GM19193 (cell line): Measurements from ENCODE around the gene NPW.
A peak's percentile ranks its signal among the peaks of the same experiment; 100 is the strongest.

Source experiments
- POLR2A ChIP-seq: IDR thresholded peaks from 4 replicates; pipeline ENCODE4 v1.6.1; 2011; ENCODE audit not compliant: insufficient read depth, insufficient read length; ENCODE audit errors: extremely low read depth

The NPW gene

DNA sequence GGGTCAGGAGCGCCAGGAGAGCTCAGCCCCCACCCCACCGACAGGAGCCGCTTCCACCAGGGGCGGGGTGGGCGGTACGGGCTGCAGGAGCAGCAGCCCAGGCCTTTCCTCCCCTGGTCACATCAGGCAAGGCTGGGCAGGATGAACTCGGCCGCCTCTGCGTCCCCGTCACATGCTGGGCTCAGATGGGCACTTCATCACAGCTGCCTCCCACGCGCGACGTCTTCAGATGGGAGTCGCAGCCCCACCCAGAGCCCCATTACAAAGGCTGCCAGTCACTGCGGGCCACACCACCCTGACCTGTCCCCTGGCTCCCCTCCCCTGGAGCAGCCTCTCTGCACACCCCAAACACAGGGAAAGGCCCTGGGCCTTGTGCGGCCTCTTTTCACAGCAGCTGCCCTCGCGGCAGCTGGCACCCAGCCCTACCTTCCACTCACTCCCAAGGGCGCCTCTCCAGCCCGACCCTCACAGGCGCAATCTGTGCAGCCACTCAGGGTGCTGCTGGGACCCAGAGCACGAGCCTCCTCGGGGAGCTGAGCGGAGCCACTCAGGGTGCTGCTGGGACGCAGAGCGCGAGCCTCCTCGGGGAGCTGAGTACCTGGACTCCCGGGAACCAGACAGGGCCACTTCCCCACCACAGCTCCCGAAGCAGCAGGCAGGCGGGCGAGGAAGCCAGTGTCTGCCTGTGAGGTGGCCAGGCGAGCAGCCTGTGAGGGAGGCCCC is 14.6 kb upstream of the NPW start:
- no peak for TF ChIP-seq POLR2A

DNA sequence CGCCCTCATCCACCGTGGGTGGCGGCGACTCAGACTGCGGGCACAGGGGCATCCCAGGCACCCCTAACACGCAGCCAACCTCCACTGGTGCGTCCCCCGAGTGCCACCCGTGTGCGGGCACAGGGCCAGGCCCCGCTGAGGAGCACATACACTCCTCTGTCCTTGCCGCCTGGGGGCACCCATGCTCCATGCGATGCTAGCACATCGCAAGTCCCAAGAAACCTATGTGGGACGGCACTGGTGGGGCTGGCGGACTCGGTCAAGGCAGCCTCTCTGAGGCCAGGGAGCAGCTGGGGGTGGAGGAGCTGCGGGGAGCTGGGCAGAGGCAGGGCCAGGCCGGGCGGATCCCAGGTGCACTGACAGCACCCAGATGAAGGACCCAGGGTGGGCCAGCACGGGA is 13.9 kb upstream of the NPW start:
- TF ChIP-seq POLR2A: no peak

GRCh38 chr16:2006317-2006716 is 13.3 kb upstream of the NPW start:
- no peak for TF ChIP-seq POLR2A

GRCh38 chr16:2007081-2007836 is 12.3 kb upstream of the NPW start:
- no peak for TF ChIP-seq POLR2A

- TF ChIP-seq POLR2A: peak; percentile 30
Observed at GRCh38 chr16:2008009-2008526, 11.5 kb upstream of the NPW start.

- TF ChIP-seq POLR2A: no peak
Observed at GRCh38 chr16:2008631-2009163, 10.9 kb upstream of the NPW start.

DNA sequence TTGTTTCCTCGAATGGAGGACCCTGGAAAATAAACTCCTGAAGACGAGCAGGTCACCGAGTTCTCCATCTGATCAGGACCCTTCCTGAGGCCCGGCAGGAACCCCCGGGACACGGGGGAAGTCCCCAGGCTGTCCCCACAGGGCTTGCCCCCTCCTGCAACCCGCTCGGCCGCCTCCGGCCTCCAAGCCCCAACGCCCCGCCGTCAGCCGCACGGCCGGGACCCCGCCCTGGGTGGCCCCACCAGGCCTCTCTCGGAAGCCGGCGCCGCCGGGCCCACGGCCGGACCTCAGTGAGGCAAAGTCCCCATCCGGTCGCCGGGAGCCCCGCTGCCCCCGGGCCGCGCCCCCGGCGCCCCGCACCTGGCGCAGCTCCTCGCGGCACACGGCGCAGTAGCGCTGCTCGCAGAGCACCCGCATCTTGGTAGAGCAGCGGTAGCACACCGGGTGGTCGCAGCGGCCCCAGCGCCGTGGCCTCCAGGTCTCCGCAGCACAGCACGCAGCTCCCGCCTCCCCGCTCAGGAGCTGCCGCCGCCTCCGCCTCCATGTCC is 10.3 kb upstream of the NPW start:
- TF ChIP-seq POLR2A: no peak

DNA sequence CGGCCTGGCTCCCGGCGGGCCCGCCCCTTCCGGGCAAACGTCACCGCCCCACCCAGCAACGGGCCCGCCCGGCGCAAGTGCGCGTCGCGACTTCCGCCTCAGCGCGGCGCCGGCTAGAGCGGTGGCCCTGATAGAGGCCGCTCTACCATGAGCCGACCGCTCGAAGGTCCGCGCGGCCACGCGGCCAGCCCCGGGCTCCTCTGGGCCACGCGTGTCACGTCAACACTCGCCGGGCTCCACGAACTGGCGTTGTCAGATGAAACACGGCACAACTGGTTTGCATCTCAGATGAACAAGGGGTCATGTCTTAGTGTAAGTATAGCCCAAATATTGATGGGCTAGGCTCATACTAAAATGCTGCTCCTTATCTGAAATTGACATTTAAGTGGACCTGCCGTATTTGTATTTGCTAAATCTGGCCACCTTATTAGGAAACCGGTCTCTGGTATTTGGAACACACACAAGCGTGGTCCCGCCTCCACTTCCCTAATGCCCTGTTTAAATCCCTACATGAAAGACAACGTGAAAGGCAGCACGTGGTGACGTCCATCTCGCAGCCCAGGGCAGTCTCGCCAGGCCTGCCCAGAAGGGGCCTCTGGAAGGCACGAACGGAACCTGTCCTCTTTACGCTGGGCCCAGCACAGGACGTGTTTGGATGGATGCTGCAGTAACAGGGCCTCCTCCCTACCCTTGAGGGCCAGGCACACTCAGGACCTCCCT is 9.6 kb upstream of the NPW start, which contains the start of gene ZNF598:
Gene ZNF598, minus strand, starts transcription at position 31 of the 720 bp plus-strand sequence.
- peak; percentile 97 for TF ChIP-seq POLR2A

GRCh38 chr16:2013527-2013926 is 6.1 kb upstream of the NPW start:
- TF ChIP-seq POLR2A: no peak

DNA sequence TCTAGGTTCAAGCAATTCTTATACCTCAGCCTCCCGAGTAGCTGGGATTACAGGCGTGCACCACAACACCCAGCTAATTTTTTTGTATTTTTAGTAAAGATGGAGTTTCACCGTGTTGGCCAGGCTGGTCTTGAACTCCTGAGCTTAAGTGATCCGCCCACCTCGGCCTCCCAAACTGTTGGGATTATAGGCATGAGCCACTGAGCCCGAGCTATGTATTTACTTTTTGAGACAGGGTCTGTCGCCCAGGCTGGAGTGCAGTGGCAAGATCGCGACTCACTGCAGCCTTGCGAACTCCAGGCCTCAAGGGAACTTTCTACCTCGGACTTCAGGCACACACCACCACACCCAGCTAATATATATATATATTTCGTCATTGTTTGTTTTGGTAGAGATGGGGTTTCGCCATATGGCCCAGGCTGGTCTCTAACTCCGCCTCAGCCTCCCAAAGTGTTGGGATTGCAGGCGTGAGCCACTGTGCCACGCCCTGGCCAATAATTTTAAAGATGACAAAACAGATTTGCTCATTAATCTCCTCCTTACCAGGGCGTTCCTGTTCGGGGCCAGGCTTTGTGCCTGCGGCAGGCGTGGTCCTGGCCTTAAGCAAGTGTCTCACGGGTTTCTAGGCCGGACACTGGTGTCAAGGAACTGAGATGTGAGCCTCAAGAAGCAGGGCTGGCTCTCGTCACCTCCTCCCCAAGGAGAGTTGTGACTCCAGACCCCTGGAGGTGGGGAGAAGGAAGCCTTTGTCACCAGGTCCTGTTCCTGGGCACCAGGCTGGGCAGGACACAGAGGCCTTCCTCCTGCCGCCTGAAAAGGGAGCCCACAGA is 4.3 kb upstream of the NPW start:
- TF ChIP-seq POLR2A: no peak

- no peak for TF ChIP-seq POLR2A
Observed at GRCh38 chr16:2015947-2016208, 3.7 kb upstream of the NPW start.

DNA sequence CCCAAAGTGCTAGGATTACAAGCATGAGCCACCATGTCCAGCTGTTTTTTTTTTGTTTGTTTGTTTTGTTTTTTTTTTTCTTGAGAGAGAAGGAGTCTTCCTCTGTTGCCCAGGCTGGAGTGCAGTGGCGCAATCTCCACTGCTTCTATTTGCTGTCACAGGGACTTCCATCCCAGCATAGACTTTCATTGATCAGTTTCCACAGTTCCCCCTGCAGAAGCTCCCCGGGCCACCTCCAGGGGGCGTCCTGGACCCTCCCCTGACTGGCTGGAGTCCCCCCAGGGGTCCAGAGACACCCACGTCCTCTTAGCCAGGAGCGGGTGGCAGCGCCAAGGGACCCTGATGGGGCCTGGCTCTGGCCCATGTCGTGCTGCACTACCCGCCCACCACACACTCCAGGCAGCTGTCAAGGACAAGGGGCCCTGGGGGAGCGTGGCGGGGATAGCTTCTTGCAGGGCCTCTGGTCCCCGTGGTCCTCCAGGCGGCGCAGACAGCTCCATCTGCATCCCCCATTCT is 3.1 kb upstream of the NPW start:
- no peak for TF ChIP-seq POLR2A

DNA sequence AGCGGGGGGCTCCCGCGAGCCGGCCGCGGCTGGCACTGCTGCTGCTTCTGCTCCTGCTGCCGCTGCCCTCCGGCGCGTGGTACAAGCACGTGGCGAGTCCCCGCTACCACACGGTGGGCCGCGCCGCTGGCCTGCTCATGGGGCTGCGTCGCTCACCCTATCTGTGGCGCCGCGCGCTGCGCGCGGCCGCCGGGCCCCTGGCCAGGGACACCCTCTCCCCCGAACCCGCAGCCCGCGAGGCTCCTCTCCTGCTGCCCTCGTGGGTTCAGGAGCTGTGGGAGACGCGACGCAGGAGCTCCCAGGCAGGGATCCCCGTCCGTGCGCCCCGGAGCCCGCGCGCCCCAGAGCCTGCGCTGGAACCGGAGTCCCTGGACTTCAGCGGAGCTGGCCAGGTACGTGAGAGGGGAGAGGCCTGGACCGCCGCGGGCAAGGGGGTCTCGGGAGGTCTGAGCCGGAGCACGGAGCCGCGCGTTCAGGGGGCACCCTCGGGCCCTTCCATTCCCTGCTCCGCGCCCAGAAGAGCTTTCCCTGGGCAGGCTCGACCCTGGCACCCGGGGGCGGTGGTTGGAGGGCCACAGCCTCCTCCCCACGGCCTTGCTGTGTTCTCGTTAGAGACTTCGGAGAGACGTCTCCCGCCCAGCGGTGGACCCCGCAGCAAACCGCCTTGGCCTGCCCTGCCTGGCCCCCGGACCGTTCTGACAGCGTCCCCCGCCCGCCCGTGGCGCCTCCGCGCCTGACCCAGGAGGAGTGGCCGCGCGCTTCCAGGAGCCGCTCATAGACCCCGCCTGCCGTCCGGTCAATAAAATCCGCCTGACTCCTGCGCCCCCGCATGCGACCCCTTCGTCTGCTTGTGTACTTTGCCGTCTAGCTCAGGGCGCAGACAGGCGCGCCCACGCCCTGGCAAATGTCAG is 591 bp downstream of the NPW start:
- TF ChIP-seq POLR2A: no peak
